HFFc6 (cell line): ENCODE results near the gene NUCKS1. TPM values are rescaled to one million over a fixed set of nuclear protein-coding genes. Genes with fewer than 3 reads are reported as not detected.

Experiments used
- DNase-seq: peaks from one replicate; pipeline ENCODE4 v3.0.0-alpha.2; 2018
- H3K27ac Mint-ChIP-seq: 2 replicates; pipeline ENCODE4 v1.8.0; 2020; ENCODE audit warnings: mild to moderate bottlenecking, mixed read lengths
- H3K27me3 Mint-ChIP-seq: 2 replicates; pipeline ENCODE4 v1.8.0; 2021; ENCODE audit warnings: mild to moderate bottlenecking, moderate library complexity, mixed read lengths; ENCODE audit not compliant: insufficient read depth
- H3K36me3 Mint-ChIP-seq: 2 replicates; pipeline ENCODE4 v1.8.0; 2021; ENCODE audit warnings: low read depth, mixed read lengths
- H3K4me1 Mint-ChIP-seq: 2 replicates; pipeline ENCODE4 v1.8.0; 2020; ENCODE audit warnings: low read depth, mixed read lengths
- H3K4me3 Mint-ChIP-seq: 2 replicates; pipeline ENCODE4 v1.8.0; 2020; ENCODE audit warnings: mild to moderate bottlenecking, moderate library complexity, mixed read lengths
- H3K9me3 Mint-ChIP-seq: 2 replicates; pipeline ENCODE4 v1.8.0; 2020; ENCODE audit warnings: mild to moderate bottlenecking, mixed read lengths
- CTCF ChIP-seq: fragments of 200-600 bp; sonication (generic); IDR thresholded peaks from 2 replicates; pipeline ENCODE4 v1.5.0; 2021; ENCODE audit warnings: antibody characterized with exemption, mild to moderate bottlenecking
- total RNA-seq, 6 experiments: library from RNA; stranded (reverse); fragmentation: NEBNext Ultra II Directional; extraction: Animal tissue kit (Norgen Biotek cat#: 25700); gene quantifications; 2 replicates in 1 of 6; 3 replicates in 5 of 6; pipeline ENCODE4 v1.2.3, GENCODE V29; 2021

Gene NUCKS1
- total RNA-seq, 6 experiments from 2014 or later: 187 to 259 (median 222) TPM

GRCh38 chr1:205706601-205707502 lies 43.1 kb downstream of the NUCKS1 start:
- H3K9me3 Mint-ChIP-seq: no peaks in the 10 kb centered on the region
- TF ChIP-seq CTCF: no peak
- H3K27ac Mint-ChIP-seq: no peak overlapping the region
- no peak overlapping the region for H3K4me3 Mint-ChIP-seq
- H3K36me3 Mint-ChIP-seq: peaks cover 21% of the 10 kb centered on the region
- peaks cover 25% of the 10 kb centered on the region for H3K4me1 Mint-ChIP-seq
- DNase-seq: no peak
- no peaks in the 10 kb centered on the region for H3K27me3 Mint-ChIP-seq

GRCh38 chr1:205704903-205705302 lies 45.1 kb downstream of the NUCKS1 start:
- no peak overlapping the region for H3K4me3 Mint-ChIP-seq
- H3K4me1 Mint-ChIP-seq: peaks cover 11% of the 10 kb centered on the region
- H3K27ac Mint-ChIP-seq: no peak overlapping the region
- H3K36me3 Mint-ChIP-seq: peaks cover 21% of the 10 kb centered on the region
- H3K9me3 Mint-ChIP-seq: no peaks in the 10 kb centered on the region
- no peak for DNase-seq
- TF ChIP-seq CTCF: no peak
- H3K27me3 Mint-ChIP-seq: no peaks in the 10 kb centered on the region

- no peak overlapping the region for H3K27ac Mint-ChIP-seq
- TF ChIP-seq CTCF: no peak
- no peaks in the 10 kb centered on the region for H3K27me3 Mint-ChIP-seq
- no peak overlapping the region for H3K4me3 Mint-ChIP-seq
- no peaks in the 10 kb centered on the region for H3K4me1 Mint-ChIP-seq
- no peak for DNase-seq
- no peaks in the 10 kb centered on the region for H3K9me3 Mint-ChIP-seq
- H3K36me3 Mint-ChIP-seq: peaks cover 10% of the 10 kb centered on the region
Observed at GRCh38 chr1:205703072-205703471, 46.9 kb downstream of the NUCKS1 start.

GRCh38 chr1:205701891-205702290 lies 48.1 kb downstream of the NUCKS1 start:
- no peaks in the 10 kb centered on the region for H3K4me1 Mint-ChIP-seq
- no peak for DNase-seq
- no peak overlapping the region for H3K27ac Mint-ChIP-seq
- peaks cover 2% of the 10 kb centered on the region; the same call in 1 of the 2 replicates for H3K27me3 Mint-ChIP-seq
- TF ChIP-seq CTCF: no peak
- H3K9me3 Mint-ChIP-seq: no peaks in the 10 kb centered on the region
- no peak overlapping the region for H3K4me3 Mint-ChIP-seq
- peaks cover 10% of the 10 kb centered on the region for H3K36me3 Mint-ChIP-seq

- H3K36me3 Mint-ChIP-seq: peaks cover 10% of the 10 kb centered on the region
- no peaks in the 10 kb centered on the region for H3K4me1 Mint-ChIP-seq
Observed at GRCh38 chr1:205701420-205701819, 48.6 kb downstream of the NUCKS1 start.

More at GRCh38 chr1:205701420-205701819, 48.6 kb downstream of the NUCKS1 start:
- no peaks in the 10 kb centered on the region for H3K9me3 Mint-ChIP-seq
- no peak for DNase-seq
- H3K27me3 Mint-ChIP-seq: peaks cover 2% of the 10 kb centered on the region; the same call in 1 of the 2 replicates
- no peak overlapping the region for H3K4me3 Mint-ChIP-seq
- no peak overlapping the region for H3K27ac Mint-ChIP-seq
- no peak for TF ChIP-seq CTCF
